ENCODE measurements around the gene EID3. TPM values are rescaled to one million over a fixed set of nuclear protein-coding genes. Genes with fewer than 3 reads are reported as not detected.

EID3 gene
- polyA plus RNA-seq, 2 of the 4 experiments (the other 2 are of a cell fraction) = 6.8 to 12.2 TPM

DNA sequence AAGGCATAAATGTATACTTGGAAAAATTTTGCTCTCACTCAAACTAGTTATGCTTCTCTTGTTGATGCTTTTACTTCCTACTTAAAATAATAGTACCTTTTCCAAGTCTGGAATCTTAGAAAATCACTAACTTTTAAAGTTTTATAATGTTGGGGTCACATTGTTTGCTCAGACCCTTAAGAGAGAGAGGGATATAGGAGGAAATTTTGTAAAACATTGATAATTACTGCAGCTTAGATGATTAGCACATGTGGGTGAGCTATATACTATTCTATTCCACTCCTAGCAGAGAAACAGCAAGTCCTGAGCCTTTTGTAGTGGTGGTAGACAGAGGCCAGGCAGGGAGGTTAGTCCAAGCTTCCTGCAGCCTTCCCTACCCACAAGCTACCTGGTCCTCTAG lies 13.4 kb downstream of the EID3 start:
- CTCF ChIA-PET = no interaction called here
- FAIRE-seq (no peak), ATAC-seq (peak in 1 of 2 experiments; percentile 23; a peak in 3 of 6 replicates), DNase-seq (ENCODE audit: low read depth in 1 of 2, low spot score in 1 of 2) (no peak)
- Histone ChIP-seq H3K9me3 (no peaks in the 10 kb centered on the region), H3K4me1 (peaks cover 100% of the 10 kb centered on the region), H3K27ac (peak overlapping the region in 1 of 2 experiments; percentile 64; a peak in 3 of 6 replicates), H3K4me3 (no peak overlapping the region), H3K4me2 (peak overlapping the region; percentile 97)
- POLR2A ChIA-PET = interaction anchor here (0.7 kb wide), 1 partner anchor 17 kb away, joined by 7 read pairs; no protein-coding TSS in a partner anchor
- TF ChIP-seq RFX5 (IDR thresholded peaks at IDR 0.05) = no peak
- TF ChIP-seq RNF2 (IDR thresholded peaks at IDR 0.05; ENCODE audit: borderline replicate concordance, low read depth) = no peak
- TF ChIP-seq, protein P1, sequence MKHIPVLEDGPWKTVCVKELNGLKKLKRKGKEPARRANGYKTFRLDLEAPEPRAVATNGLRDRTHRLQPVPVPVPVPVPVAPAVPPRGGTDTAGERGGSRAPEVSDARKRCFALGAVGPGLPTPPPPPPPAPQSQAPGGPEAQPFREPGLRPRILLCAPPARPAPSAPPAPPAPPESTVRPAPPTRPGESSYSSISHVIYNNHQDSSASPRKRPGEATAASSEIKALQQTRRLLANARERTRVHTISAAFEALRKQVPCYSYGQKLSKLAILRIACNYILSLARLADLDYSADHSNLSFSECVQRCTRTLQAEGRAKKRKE (CRISPR knock-in tag; IDR thresholded peaks at IDR 0.05; ENCODE audit: low read depth) = no peak
- TF ChIP-seq KDM1A (IDR thresholded peaks at IDR 0.05; ENCODE audit: low read depth) = no peak
- no peak for TF ChIP-seq SMC3 (IDR thresholded peaks at IDR 0.05)
- TF ChIP-seq, protein P2, sequence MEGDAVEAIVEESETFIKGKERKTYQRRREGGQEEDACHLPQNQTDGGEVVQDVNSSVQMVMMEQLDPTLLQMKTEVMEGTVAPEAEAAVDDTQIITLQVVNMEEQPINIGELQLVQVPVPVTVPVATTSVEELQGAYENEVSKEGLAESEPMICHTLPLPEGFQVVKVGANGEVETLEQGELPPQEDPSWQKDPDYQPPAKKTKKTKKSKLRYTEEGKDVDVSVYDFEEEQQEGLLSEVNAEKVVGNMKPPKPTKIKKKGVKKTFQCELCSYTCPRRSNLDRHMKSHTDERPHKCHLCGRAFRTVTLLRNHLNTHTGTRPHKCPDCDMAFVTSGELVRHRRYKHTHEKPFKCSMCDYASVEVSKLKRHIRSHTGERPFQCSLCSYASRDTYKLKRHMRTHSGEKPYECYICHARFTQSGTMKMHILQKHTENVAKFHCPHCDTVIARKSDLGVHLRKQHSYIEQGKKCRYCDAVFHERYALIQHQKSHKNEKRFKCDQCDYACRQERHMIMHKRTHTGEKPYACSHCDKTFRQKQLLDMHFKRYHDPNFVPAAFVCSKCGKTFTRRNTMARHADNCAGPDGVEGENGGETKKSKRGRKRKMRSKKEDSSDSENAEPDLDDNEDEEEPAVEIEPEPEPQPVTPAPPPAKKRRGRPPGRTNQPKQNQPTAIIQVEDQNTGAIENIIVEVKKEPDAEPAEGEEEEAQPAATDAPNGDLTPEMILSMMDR (IDR thresholded peaks at IDR 0.05) = no peak
- no peak for TF ChIP-seq EHMT2 (IDR thresholded peaks at IDR 0.05; ENCODE audit: low read depth)
- TF ChIP-seq MAFK (IDR thresholded peaks at IDR 0.05; ENCODE audit: partially characterized antibody) = no peak
- TF ChIP-seq, protein P3, sequence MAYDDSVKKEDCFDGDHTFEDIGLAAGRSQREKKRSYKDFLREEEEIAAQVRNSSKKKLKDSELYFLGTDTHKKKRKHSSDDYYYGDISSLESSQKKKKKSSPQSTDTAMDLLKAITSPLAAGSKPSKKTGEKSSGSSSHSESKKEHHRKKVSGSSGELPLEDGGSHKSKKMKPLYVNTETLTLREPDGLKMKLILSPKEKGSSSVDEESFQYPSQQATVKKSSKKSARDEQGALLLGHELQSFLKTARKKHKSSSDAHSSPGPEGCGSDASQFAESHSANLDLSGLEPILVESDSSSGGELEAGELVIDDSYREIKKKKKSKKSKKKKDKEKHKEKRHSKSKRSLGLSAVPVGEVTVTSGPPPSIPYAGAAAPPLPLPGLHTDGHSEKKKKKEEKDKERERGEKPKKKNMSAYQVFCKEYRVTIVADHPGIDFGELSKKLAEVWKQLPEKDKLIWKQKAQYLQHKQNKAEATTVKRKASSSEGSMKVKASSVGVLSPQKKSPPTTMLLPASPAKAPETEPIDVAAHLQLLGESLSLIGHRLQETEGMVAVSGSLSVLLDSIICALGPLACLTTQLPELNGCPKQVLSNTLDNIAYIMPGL (CRISPR knock-in tag; IDR thresholded peaks at IDR 0.05; ENCODE audit: borderline replicate concordance) = no peak
- no peak for TF ChIP-seq JUN (IDR thresholded peaks at IDR 0.05)
- TF ChIP-seq NR3C1 (IDR thresholded peaks at IDR 0.05) = no peak
- no peak for TF ChIP-seq EHF (CRISPR knock-in tag; IDR thresholded peaks at IDR 0.05)
- TF ChIP-seq HOXB13 (CRISPR knock-in tag; IDR thresholded peaks at IDR 0.05; ENCODE audit: low read depth) = no peak
- peak; percentile 55; the same call in 1 of the 2 replicates for TF ChIP-seq TFCP2L1 (CRISPR knock-in tag; IDR thresholded peaks at IDR 0.05)
- TF ChIP-seq EP300 (IDR thresholded peaks at IDR 0.05) = no peak
- peak; percentile 79 for TF ChIP-seq FOSB (CRISPR knock-in tag; IDR thresholded peaks at IDR 0.05)
- no peak for TF ChIP-seq ZNF302 (CRISPR knock-in tag; IDR thresholded peaks at IDR 0.05)
- TF ChIP-seq HOXA7 (CRISPR knock-in tag; IDR thresholded peaks at IDR 0.05) = peak; percentile 87; the same call in 1 of the 2 replicates
- TF ChIP-seq, protein P4, sequence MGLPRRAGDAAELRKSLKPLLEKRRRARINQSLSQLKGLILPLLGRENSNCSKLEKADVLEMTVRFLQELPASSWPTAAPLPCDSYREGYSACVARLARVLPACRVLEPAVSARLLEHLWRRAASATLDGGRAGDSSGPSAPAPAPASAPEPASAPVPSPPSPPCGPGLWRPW (IDR thresholded peaks at IDR 0.05) = no peak
- 0 out of 2 replicates have a peak, but pooled peaks have one; percentile 15 for TF ChIP-seq HOXB5 (CRISPR knock-in tag; IDR thresholded peaks at IDR 0.05)
- TF ChIP-seq MYC (IDR thresholded peaks at IDR 0.05; ENCODE audit: borderline replicate concordance, low read length) = no peak
- TF ChIP-seq MAZ (IDR thresholded peaks at IDR 0.05; ENCODE audit: borderline replicate concordance, low read depth, low read length) = no peak
